HG02623 (cell line): ENCODE results near the gene PDZRN3.
A peak's percentile ranks its signal among the peaks of the same experiment; 100 is the strongest.
"Not testable (repeated sequence)": the region's sequence is repeated elsewhere in the genome, so short reads cannot be mapped to it uniquely, and the experiment has no call there.

ENCODE experiments used
- ATAC-seq: cut with Tn5 transposase; IDR thresholded peaks from one replicate; pipeline ENCODE4 v1.9.1; 2021; ENCODE audit warnings: moderate library complexity; ENCODE audit not compliant: unreplicated experiment

PDZRN3 gene

GRCh38 chr3:73470860-73471259, 153.9 kb downstream of the PDZRN3 start:
- ATAC-seq: no peak

GRCh38 chr3:73469331-73469730, 155.4 kb downstream of the PDZRN3 start:
- no peak for ATAC-seq

GRCh38 chr3:73467211-73467610, 157.5 kb downstream of the PDZRN3 start:
- ATAC-seq: no peak

GRCh38 chr3:73465926-73466325, 158.8 kb downstream of the PDZRN3 start:
- ATAC-seq: no peak

- ATAC-seq: not testable (repeated sequence)
Observed at GRCh38 chr3:73464126-73464525, 160.6 kb downstream of the PDZRN3 start.

- no peak for ATAC-seq
Observed at GRCh38 chr3:73461547-73461946, 163.2 kb downstream of the PDZRN3 start.

GRCh38 chr3:73459711-73460110, 165.0 kb downstream of the PDZRN3 start:
- no peak for ATAC-seq

GRCh38 chr3:73453666-73454065, 171.1 kb downstream of the PDZRN3 start:
- no peak for ATAC-seq

GRCh38 chr3:73452729-73453128, 172.0 kb downstream of the PDZRN3 start:
- ATAC-seq: no peak

- ATAC-seq: peak; percentile 24
Observed at GRCh38 chr3:73451301-73451944, 173.3 kb downstream of the PDZRN3 start.

GRCh38 chr3:73449774-73450173, 175.0 kb downstream of the PDZRN3 start:
- ATAC-seq: peak; percentile 42

GRCh38 chr3:73448761-73449301, 175.9 kb downstream of the PDZRN3 start:
- peak; percentile 89 for ATAC-seq

GRCh38 chr3:73448041-73448440, 176.7 kb downstream of the PDZRN3 start:
- no peak for ATAC-seq

GRCh38 chr3:73447111-73447510, 177.6 kb downstream of the PDZRN3 start:
- no peak for ATAC-seq

GRCh38 chr3:73446467-73447110, 178.2 kb downstream of the PDZRN3 start:
- no peak for ATAC-seq

GRCh38 chr3:73442886-73443285, 181.9 kb downstream of the PDZRN3 start:
- ATAC-seq: no peak

GRCh38 chr3:73442152-73442551, 182.6 kb downstream of the PDZRN3 start:
- ATAC-seq: no peak

- ATAC-seq: no peak
Observed at GRCh38 chr3:73437828-73438227, 186.9 kb downstream of the PDZRN3 start.

GRCh38 chr3:73435055-73435454, 189.7 kb downstream of the PDZRN3 start:
- ATAC-seq: no peak

GRCh38 chr3:73433687-73434086, 191.1 kb downstream of the PDZRN3 start:
- ATAC-seq: no peak

GRCh38 chr3:73433079-73433478, 191.7 kb downstream of the PDZRN3 start:
- ATAC-seq: no peak

- no peak for ATAC-seq
Observed at GRCh38 chr3:73432706-73433032, 192.1 kb downstream of the PDZRN3 start.
